Fibroblast of skin of scalp (primary cell): ENCODE measurements around the gene GAPDH.
A peak's percentile ranks its signal among the peaks of the same experiment; 100 is the strongest.

Source experiments
- DNase-seq: peaks from one replicate; pipeline ENCODE4 v3.0.0-alpha.2; 2013

GAPDH gene

DNA sequence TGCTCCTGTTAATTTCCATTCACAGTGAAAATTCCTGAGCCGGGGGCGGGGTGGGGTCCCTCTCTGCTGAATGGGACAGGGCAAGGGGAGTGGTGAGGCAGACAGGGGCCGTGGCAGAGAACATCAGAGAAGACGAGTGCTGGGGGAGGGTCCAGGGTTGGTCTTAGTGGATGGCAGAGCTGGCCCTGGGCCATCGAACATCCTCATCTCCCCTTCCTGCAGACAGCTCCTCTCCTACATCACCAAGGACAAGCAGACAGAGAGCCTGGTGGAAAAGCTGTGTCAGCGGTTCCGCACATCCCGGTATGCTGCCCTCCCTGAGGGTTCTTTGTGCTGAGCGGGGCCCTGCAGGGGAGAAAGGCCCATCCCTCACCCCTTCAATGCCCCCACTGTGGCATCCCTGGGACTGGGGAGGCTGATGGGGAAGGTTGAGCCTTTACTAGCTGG is 5.0 kb upstream of the GAPDH start:
- no peak for DNase-seq

- DNase-seq = no peak
Observed at GRCh38 chr12:6530576-6531260, 3.6 kb upstream of the GAPDH start.

GRCh38 chr12:6532051-6532926 is 2.0 kb upstream of the GAPDH start:
- DNase-seq = peak; percentile 99

GRCh38 chr12:6532927-6533652 is 1.2 kb upstream of the GAPDH start:
- DNase-seq = peak; percentile 90

- DNase-seq = no peak
Observed at GRCh38 chr12:6533653-6533922, 729 bp upstream of the GAPDH start.

DNA sequence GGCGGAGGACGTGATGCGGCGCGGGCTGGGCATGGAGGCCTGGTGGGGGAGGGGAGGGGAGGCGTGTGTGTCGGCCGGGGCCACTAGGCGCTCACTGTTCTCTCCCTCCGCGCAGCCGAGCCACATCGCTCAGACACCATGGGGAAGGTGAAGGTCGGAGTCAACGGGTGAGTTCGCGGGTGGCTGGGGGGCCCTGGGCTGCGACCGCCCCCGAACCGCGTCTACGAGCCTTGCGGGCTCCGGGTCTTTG is 303 bp downstream of the GAPDH start:
- no peak for DNase-seq

GRCh38 chr12:6534945-6535696 is 804 bp downstream of the GAPDH start:
- DNase-seq = peak; percentile 70

- no peak for DNase-seq
Observed at GRCh38 chr12:6535697-6535946, 1.3 kb downstream of the GAPDH start.

DNA sequence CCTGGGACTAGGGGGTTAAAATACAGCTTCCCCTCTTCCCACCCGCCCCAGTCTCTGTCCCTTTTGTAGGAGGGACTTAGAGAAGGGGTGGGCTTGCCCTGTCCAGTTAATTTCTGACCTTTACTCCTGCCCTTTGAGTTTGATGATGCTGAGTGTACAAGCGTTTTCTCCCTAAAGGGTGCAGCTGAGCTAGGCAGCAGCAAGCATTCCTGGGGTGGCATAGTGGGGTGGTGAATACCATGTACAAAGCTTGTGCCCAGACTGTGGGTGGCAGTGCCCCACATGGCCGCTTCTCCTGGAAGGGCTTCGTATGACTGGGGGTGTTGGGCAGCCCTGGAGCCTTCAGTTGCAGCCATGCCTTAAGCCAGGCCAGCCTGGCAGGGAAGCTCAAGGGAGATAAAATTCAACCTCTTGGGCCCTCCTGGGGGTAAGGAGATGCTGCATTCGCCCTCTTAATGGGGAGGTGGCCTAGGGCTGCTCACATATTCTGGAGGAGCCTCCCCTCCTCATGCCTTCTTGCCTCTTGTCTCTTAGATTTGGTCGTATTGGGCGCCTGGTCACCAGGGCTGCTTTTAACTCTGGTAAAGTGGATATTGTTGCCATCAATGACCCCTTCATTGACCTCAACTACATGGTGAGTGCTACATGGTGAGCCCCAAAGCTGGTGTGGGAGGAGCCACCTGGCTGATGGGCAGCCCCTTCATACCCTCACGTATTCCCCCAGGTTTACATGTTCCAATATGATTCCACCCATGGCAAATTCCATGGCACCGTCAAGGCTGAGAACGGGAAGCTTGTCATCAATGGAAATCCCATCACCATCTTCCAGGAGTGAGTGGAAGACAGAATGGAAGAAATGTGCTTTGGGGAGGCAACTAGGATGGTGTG is 1.9 kb downstream of the GAPDH start:
- DNase-seq = no peak

DNA sequence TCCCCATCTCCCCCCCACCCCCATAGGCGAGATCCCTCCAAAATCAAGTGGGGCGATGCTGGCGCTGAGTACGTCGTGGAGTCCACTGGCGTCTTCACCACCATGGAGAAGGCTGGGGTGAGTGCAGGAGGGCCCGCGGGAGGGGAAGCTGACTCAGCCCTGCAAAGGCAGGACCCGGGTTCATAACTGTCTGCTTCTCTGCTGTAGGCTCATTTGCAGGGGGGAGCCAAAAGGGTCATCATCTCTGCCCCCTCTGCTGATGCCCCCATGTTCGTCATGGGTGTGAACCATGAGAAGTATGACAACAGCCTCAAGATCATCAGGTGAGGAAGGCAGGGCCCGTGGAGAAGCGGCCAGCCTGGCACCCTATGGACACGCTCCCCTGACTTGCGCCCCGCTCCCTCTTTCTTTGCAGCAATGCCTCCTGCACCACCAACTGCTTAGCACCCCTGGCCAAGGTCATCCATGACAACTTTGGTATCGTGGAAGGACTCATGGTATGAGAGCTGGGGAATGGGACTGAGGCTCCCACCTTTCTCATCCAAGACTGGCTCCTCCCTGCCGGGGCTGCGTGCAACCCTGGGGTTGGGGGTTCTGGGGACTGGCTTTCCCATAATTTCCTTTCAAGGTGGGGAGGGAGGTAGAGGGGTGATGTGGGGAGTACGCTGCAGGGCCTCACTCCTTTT is 2.7 kb downstream of the GAPDH start:
- DNase-seq = no peak

- peak; percentile 81 for DNase-seq
Observed at GRCh38 chr12:6537580-6538419, 3.5 kb downstream of the GAPDH start.

GRCh38 chr12:6538420-6539313 is 4.3 kb downstream of the GAPDH start:
- DNase-seq = peak; percentile 49

DNA sequence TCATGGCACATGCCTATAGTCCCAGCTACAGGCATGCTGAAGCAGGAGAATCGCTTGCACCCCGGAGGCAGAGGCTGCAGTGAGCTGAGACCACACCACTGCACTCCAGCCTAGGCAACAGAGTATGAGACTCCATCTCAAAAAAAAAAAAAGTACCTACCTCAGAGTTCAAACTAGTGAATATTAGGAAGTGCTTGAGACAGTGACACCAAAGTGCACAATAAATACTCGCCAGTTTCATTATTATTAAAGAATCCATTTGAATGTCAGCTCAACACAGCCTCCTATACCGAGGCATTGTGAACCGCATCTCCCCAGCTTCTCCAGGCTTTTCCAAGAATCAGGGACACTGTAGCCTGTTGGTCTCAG is 5.0 kb downstream of the GAPDH start:
- peak; percentile 42 for DNase-seq

DNA sequence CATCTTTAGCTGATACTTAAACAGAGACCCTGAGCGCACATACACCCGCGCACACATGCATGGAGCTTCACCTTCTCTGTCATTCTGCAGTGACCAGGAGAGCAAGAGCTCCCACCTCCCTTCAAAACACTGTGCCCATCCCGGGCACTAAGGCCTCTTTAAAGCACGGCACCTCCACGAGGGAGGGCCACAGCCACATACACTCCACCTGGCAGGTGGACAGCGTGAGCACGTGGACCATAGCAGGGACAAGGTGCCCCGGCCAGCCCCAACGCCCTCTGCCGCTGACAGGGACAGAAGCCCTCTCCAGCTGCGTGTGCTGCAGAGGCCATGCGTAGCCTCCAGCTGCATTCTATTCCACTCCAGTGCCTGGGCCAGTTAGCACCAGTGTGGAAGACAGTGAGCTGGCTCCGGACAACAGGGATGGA is 5.4 kb downstream of the GAPDH start:
- DNase-seq = no peak

GRCh38 chr12:6540181-6540877 is 6.0 kb downstream of the GAPDH start:
- peak; percentile 96 for DNase-seq

GRCh38 chr12:6541371-6542165 is 7.3 kb downstream of the GAPDH start:
- no peak for DNase-seq

GRCh38 chr12:6542209-6543009 is 8.1 kb downstream of the GAPDH start:
- DNase-seq = no peak
